Ovary (tissue), 3 donors: ENCODE measurements around the gene CCDC81.

Source experiments
- EP300 ChIP-seq: sonication (generic); formaldehyde crosslinking; IDR thresholded peaks from one replicate; pipeline ENCODE4 v1.6.1; 2017; ENCODE audit warnings: antibody characterized with exemption
- POLR2A ChIP-seq: fragments of 450-650 bp; IDR thresholded peaks from one replicate; pipeline ENCODE4 v1.6.1; 2017; ENCODE audit warnings: antibody characterized with exemption, mild to moderate bottlenecking, moderate library complexity
- TF ChIP-seq, protein P1 (sequence below), 3 donors: fragments of 450-650 bp in 2 of 3; fragments of 200-600 bp in 1 of 3; IDR thresholded peaks; one replicate each; pipeline versions ENCODE4 v1.5.1 to v1.8.0; 2016 to 2022; ENCODE audit warnings: antibody characterized with exemption in 3 of 3, mild to moderate bottlenecking in 1 of 3
- donor health status: DM: no; HTN: no; CAD: no.

DNA sequence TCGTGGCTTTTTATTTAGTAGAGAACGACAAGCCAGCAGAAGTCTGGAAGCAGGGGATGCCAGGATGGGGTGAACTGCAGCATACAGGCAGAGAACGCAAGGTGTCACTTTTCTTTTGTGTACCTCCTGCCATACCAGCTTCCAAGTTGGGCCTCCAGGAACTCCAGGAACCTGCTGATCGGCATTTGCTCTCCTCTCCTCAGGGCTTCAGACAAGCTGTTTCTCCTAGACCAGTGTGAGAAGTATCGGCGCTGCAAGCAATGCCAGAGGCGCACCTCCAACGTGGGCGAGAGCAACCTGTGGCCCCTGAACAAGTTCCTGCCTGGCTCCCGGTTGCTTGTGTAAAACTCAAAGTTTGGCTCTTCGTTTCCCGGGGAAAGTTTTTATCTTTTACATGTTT, 47.7 kb downstream of the CCDC81 start:
- TF ChIP-seq, protein P1, sequence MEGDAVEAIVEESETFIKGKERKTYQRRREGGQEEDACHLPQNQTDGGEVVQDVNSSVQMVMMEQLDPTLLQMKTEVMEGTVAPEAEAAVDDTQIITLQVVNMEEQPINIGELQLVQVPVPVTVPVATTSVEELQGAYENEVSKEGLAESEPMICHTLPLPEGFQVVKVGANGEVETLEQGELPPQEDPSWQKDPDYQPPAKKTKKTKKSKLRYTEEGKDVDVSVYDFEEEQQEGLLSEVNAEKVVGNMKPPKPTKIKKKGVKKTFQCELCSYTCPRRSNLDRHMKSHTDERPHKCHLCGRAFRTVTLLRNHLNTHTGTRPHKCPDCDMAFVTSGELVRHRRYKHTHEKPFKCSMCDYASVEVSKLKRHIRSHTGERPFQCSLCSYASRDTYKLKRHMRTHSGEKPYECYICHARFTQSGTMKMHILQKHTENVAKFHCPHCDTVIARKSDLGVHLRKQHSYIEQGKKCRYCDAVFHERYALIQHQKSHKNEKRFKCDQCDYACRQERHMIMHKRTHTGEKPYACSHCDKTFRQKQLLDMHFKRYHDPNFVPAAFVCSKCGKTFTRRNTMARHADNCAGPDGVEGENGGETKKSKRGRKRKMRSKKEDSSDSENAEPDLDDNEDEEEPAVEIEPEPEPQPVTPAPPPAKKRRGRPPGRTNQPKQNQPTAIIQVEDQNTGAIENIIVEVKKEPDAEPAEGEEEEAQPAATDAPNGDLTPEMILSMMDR (IDR thresholded peaks at IDR 0.05) = no peak
- TF ChIP-seq POLR2A (no peak), EP300 (no peak)
